HEK293T (cell line): Measurements from ENCODE around the gene BET1L.
"Not testable (repeated sequence)": the region's sequence is repeated elsewhere in the genome, so short reads cannot be mapped to it uniquely, and the experiment has no call there.

ENCODE experiments used
- CTCF ChIA-PET: fragments of 350-600 bp; formaldehyde crosslinking; extraction: SDS; loops from one replicate; lab custom pipeline; 2021; ENCODE audit warnings: antibody characterized with exemption, inconsistent platforms; lab: Yijun Ruan, JAX
- POLR2A ChIA-PET: fragments of 350-600 bp; formaldehyde crosslinking; extraction: SDS; loops from one replicate; lab custom pipeline; 2020; ENCODE audit warnings: antibody characterized with exemption, inconsistent platforms; lab: Yijun Ruan, JAX
- DNase-seq: peaks from one replicate; pipeline ENCODE4 v3.0.0; 2012; ENCODE audit warnings: mixed read lengths; ENCODE audit errors: extremely low spot score
- ARNT ChIP-seq: fragments of 450-650 bp; IDR thresholded peaks from 2 replicates; pipeline ENCODE4 v1.6.1; 2017; ENCODE audit warnings: mild to moderate bottlenecking
- BHLHE40 ChIP-seq: fragments of 450-650 bp; IDR thresholded peaks from 2 replicates; pipeline ENCODE4 v1.6.1; 2016; ENCODE audit warnings: mild to moderate bottlenecking, moderate library complexity, borderline replicate concordance
- CTBP1 ChIP-seq: fragments of 450-650 bp; IDR thresholded peaks from 2 replicates; pipeline ENCODE4 v1.6.1; 2016; ENCODE audit warnings: borderline replicate concordance
- ELF4 ChIP-seq: fragments of 450-650 bp; IDR thresholded peaks from 2 replicates; pipeline ENCODE4 v1.6.1; 2017; ENCODE audit warnings: antibody characterized with exemption
- FOXA1 ChIP-seq: fragments of 450-650 bp; IDR thresholded peaks from 2 replicates; pipeline ENCODE4 v1.6.1; 2016; ENCODE audit warnings: mild to moderate bottlenecking
- FOXK2 ChIP-seq: fragments of 450-650 bp; IDR thresholded peaks from 2 replicates; pipeline ENCODE4 v1.6.1; 2016; ENCODE audit warnings: mild to moderate bottlenecking
- FOXM1 ChIP-seq: fragments of 450-650 bp; IDR thresholded peaks from 2 replicates; pipeline ENCODE4 v1.6.1; 2017; ENCODE audit warnings: mild to moderate bottlenecking, borderline replicate concordance
- HDGF ChIP-seq: fragments of 450-650 bp; IDR thresholded peaks from 2 replicates; pipeline ENCODE4 v1.6.1; 2017; ENCODE audit warnings: antibody characterized with exemption, borderline replicate concordance
- L3MBTL2 ChIP-seq: fragments of 450-650 bp; conservative IDR thresholded peaks from 2 replicates; pipeline ENCODE4 v1.6.1; 2016; ENCODE audit warnings: mild to moderate bottlenecking
- LEF1 ChIP-seq: fragments of 450-650 bp; IDR thresholded peaks from 2 replicates; pipeline ENCODE4 v1.6.1; 2017; ENCODE audit warnings: mild to moderate bottlenecking, borderline replicate concordance
- NFRKB ChIP-seq: fragments of 450-650 bp; IDR thresholded peaks from 2 replicates; pipeline ENCODE4 v1.6.1; 2016; ENCODE audit warnings: mild to moderate bottlenecking, moderate library complexity
- PKNOX1 ChIP-seq: fragments of 450-650 bp; IDR thresholded peaks from 2 replicates; pipeline ENCODE4 v1.6.1; 2016
- SP1 ChIP-seq: fragments of 450-650 bp; IDR thresholded peaks from 2 replicates; pipeline ENCODE4 v1.6.1; 2017
- SUZ12 ChIP-seq: fragments of 450-650 bp; IDR thresholded peaks from 2 replicates; pipeline ENCODE4 v1.6.1; 2016; ENCODE audit warnings: mild to moderate bottlenecking
- TARDBP ChIP-seq: fragments of 450-650 bp; IDR thresholded peaks from 2 replicates; pipeline ENCODE4 v1.6.1; 2016
- ZNF384 ChIP-seq: fragments of 450-650 bp; IDR thresholded peaks from 2 replicates; pipeline ENCODE4 v1.6.1; 2016

Gene BET1L

GRCh38 chr11:199004-199581 lies 8.1 kb downstream of the BET1L start:
- no peak for TF ChIP-seq TARDBP
- TF ChIP-seq NFRKB = no peak
- no peak for TF ChIP-seq FOXA1
- TF ChIP-seq ELF4 = no peak
- TF ChIP-seq BHLHE40 = no peak
- no peak for TF ChIP-seq FOXK2
- TF ChIP-seq ARNT = no peak
- TF ChIP-seq ZNF384 = no peak
- no peak for TF ChIP-seq FOXM1
- no peak for TF ChIP-seq PKNOX1
- TF ChIP-seq CTBP1 = no peak
- no peak for TF ChIP-seq SUZ12
- no peak for TF ChIP-seq SP1
- POLR2A ChIA-PET = no interaction called here
- CTCF ChIA-PET = interaction anchor here (1.0 to 1.1 kb wide), 2 partner anchors 9 to 46 kb away, joined by 3 read pairs; partner anchors contain the start of gene RIC8A
- no peak for DNase-seq

- ChIA-PET CTCF (interaction anchor here (1.0 kb wide), 1 partner anchor 9 kb away, joined by 3 read pairs; the partner anchor contains the start of gene RIC8A), POLR2A (no interaction called here)
- DNase-seq = no peak
- no peak for TF ChIP-seq HDGF
- TF ChIP-seq L3MBTL2 = no peak
- TF ChIP-seq TARDBP = no peak
- TF ChIP-seq NFRKB = no peak
- TF ChIP-seq ELF4 = no peak
- no peak for TF ChIP-seq FOXM1
- TF ChIP-seq BHLHE40 = no peak
- no peak for TF ChIP-seq FOXK2
Observed at GRCh38 chr11:198236-198806, 8.9 kb downstream of the BET1L start.

- ChIA-PET CTCF (no interaction called here), POLR2A (interaction anchor here (1.1 kb wide), 1 partner anchor 9 kb away, joined by 3 read pairs; the partner anchor contains the start of genes BET1L and RIC8A)
- DNase-seq = no peak
- TF ChIP-seq FOXA1 = no peak
- no peak for TF ChIP-seq ZNF384
- no peak for TF ChIP-seq HDGF
Observed at GRCh38 chr11:197741-198235, 9.4 kb downstream of the BET1L start.

- POLR2A ChIA-PET = interaction anchor here (1.1 kb wide), 1 partner anchor 10 kb away, joined by 3 read pairs; the partner anchor contains the start of genes BET1L and RIC8A
- TF ChIP-seq ARNT = no peak
- no peak for TF ChIP-seq FOXK2
- TF ChIP-seq HDGF = no peak
- no peak for TF ChIP-seq LEF1
- no peak for TF ChIP-seq L3MBTL2
- no peak for TF ChIP-seq ZNF384
- no peak for TF ChIP-seq PKNOX1
- TF ChIP-seq FOXA1 = no peak
- no peak for TF ChIP-seq CTBP1
- no peak for TF ChIP-seq SP1
- no peak for TF ChIP-seq ELF4
- CTCF ChIA-PET = no interaction called here
- DNase-seq = no peak
Observed at GRCh38 chr11:196786-197731, 10.1 kb downstream of the BET1L start.

GRCh38 chr11:193481-193880 lies 13.7 kb downstream of the BET1L start:
- CTCF ChIA-PET, DNase-seq, POLR2A ChIA-PET: not testable (repeated sequence)

- DNase-seq, CTCF ChIA-PET, POLR2A ChIA-PET: not testable (repeated sequence)
Observed at GRCh38 chr11:192674-193128, 14.5 kb downstream of the BET1L start, which contains the start of gene SCGB1C1. Gene SCGB1C1 (plus strand): TSS chr11:193078. CDS start chr11:193100, 22 bp downstream.

GRCh38 chr11:191490-192478 lies 15.4 kb downstream of the BET1L start:
- CTCF ChIA-PET, POLR2A ChIA-PET, DNase-seq: not testable (repeated sequence)

- CTCF ChIA-PET, DNase-seq, POLR2A ChIA-PET: not testable (repeated sequence)
Observed at GRCh38 chr11:190546-190945, 16.7 kb downstream of the BET1L start.

GRCh38 chr11:189843-190311 lies 17.3 kb downstream of the BET1L start:
- DNase-seq, POLR2A ChIA-PET, CTCF ChIA-PET: not testable (repeated sequence)

- CTCF ChIA-PET, DNase-seq, POLR2A ChIA-PET: not testable (repeated sequence)
Observed at GRCh38 chr11:189200-189783, 17.9 kb downstream of the BET1L start.
